HG03520 (cell line): ENCODE data around the gene GALNT9.
"Not testable (repeated sequence)": the region's sequence is repeated elsewhere in the genome, so short reads cannot be mapped to it uniquely, and the experiment has no call there.

Experiments
- ATAC-seq: cut with Tn5 transposase; IDR thresholded peaks from one replicate; pipeline ENCODE4 v1.9.1; 2021; ENCODE audit warnings: mild to moderate bottlenecking, moderate library complexity; ENCODE audit not compliant: unreplicated experiment

GALNT9 gene

GRCh38 chr12:132202929-132203721, 126.3 kb downstream of the GALNT9 start:
- no peak for ATAC-seq

GRCh38 chr12:132201391-132202120, 127.8 kb downstream of the GALNT9 start:
- no peak for ATAC-seq

GRCh38 chr12:132200800-132201199, 128.6 kb downstream of the GALNT9 start:
- ATAC-seq = no peak

GRCh38 chr12:132199526-132200319, 129.7 kb downstream of the GALNT9 start:
- no peak for ATAC-seq

GRCh38 chr12:132199101-132199500, 130.3 kb downstream of the GALNT9 start:
- no peak for ATAC-seq

- no peak for ATAC-seq
Observed at GRCh38 chr12:132197581-132198354, 131.6 kb downstream of the GALNT9 start.

GRCh38 chr12:132196873-132197390, 132.5 kb downstream of the GALNT9 start:
- ATAC-seq = no peak

GRCh38 chr12:132196038-132196872, 133.1 kb downstream of the GALNT9 start:
- ATAC-seq = no peak

GRCh38 chr12:132195242-132195641, 134.1 kb downstream of the GALNT9 start:
- ATAC-seq = not testable (repeated sequence)

GRCh38 chr12:132194556-132194955, 134.8 kb downstream of the GALNT9 start:
- ATAC-seq = no peak

- ATAC-seq = no peak
Observed at GRCh38 chr12:132194056-132194455, 135.3 kb downstream of the GALNT9 start.

GRCh38 chr12:132191715-132192553, 137.5 kb downstream of the GALNT9 start:
- no peak for ATAC-seq

- no peak for ATAC-seq
Observed at GRCh38 chr12:132190834-132191500, 138.4 kb downstream of the GALNT9 start.

GRCh38 chr12:132190012-132190755, 139.2 kb downstream of the GALNT9 start:
- ATAC-seq = peak; percentile 23

GRCh38 chr12:132189378-132190011, 139.9 kb downstream of the GALNT9 start:
- ATAC-seq = peak; percentile 93

GRCh38 chr12:132188916-132189325, 140.5 kb downstream of the GALNT9 start:
- ATAC-seq = no peak

GRCh38 chr12:132188451-132188901, 140.9 kb downstream of the GALNT9 start:
- ATAC-seq = no peak
